OCI-LY7 (cell line): Measurements from ENCODE around the gene NISCH.

Experiments
- EZH2phosphoT487 ChIP-seq: fragments of 200-600 bp; sonication (generic); IDR thresholded peaks from 2 replicates; pipeline ENCODE4 v1.6.1; 2018; ENCODE audit warnings: low read depth, borderline replicate concordance, mild to moderate bottlenecking, mixed run types, antibody characterized with exemption, low read length, moderate library complexity, mixed read lengths
- TF ChIP-seq, protein P1 (sequence below): fragments of 200-600 bp; sonication (generic); conservative IDR thresholded peaks from 2 replicates; pipeline ENCODE4 v1.5.1; 2014; ENCODE audit warnings: mild to moderate bottlenecking, antibody characterized with exemption, low read length, moderate library complexity, mixed read lengths

DNA sequence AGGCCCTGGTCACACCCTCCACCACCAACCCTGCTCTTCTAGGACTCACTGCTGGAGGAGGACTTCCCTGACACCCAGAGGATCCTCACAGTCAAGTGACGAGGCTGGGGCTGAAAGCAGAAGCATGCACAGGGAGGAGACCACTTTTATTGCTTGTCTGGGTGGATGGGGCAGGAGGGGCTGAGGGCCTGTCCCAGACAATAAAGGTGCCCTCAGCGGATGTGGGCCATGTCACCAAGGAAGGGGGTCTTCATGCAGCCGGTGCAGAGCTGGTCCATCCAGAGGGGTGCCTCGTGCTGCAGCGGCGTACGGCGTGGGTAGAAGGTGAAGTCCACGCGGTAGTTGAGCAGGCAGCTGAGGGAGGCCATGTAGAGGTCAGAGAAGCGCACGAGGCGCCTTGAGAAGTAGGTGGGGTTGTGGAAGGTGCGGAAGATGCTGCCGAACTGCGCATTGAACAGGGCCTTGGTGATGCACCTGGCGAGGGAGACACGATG is 68.9 kb downstream of the NISCH start:
- TF ChIP-seq EZH2phosphoT487 = no peak
- TF ChIP-seq, protein P1, sequence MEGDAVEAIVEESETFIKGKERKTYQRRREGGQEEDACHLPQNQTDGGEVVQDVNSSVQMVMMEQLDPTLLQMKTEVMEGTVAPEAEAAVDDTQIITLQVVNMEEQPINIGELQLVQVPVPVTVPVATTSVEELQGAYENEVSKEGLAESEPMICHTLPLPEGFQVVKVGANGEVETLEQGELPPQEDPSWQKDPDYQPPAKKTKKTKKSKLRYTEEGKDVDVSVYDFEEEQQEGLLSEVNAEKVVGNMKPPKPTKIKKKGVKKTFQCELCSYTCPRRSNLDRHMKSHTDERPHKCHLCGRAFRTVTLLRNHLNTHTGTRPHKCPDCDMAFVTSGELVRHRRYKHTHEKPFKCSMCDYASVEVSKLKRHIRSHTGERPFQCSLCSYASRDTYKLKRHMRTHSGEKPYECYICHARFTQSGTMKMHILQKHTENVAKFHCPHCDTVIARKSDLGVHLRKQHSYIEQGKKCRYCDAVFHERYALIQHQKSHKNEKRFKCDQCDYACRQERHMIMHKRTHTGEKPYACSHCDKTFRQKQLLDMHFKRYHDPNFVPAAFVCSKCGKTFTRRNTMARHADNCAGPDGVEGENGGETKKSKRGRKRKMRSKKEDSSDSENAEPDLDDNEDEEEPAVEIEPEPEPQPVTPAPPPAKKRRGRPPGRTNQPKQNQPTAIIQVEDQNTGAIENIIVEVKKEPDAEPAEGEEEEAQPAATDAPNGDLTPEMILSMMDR = no peak
